ENCODE measurements around the gene EPS15.

Gene EPS15

GRCh38 chr1:51311826-51312225, 207.2 kb downstream of the EPS15 start:
- DNase-seq: no peak

- no peak for DNase-seq
Measured at GRCh38 chr1:51310871-51311613, 208.0 kb downstream of the EPS15 start.

DNA sequence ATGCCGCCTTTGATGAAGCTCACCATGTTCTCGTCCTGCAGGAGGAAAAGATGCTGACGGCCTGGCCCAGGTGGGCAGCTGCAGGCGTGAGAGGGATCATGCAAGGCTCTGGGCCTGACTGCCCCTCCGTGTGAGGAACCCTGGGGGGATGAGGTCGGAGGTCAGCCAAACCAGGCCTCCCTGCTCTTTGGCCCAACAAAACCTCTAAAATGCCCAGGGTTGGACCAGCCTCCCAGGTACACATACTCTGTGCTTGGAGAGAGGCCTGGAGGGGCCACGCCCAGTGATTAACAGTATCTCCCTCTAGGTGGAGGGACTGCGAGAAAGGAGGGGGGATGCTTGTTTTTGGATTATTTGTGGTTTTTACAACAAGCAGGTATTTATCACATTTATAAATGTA, 209.8 kb downstream of the EPS15 start:
- DNase-seq: no peak

DNA sequence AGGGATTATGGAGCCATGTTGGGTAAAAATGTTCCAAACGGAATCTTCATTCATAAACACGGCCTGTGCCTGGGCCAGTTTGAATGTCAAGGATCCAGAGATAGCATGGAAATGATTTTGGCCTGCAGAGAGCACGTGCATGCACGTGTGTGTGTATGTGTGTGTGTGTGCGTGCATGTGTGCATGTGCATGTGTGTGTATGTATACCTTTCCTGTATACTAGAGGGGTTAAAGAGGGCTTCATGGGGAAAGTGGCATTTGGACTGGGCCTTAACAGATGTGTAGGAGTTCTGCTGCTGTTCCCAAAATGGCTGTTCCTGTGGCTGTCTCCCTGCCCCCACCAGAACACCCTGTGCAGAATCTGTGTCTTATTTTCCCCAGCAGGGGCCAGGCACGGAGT, 210.4 kb downstream of the EPS15 start:
- DNase-seq: no peak

GRCh38 chr1:51306950-51307349, 212.1 kb downstream of the EPS15 start:
- no peak for DNase-seq

DNA sequence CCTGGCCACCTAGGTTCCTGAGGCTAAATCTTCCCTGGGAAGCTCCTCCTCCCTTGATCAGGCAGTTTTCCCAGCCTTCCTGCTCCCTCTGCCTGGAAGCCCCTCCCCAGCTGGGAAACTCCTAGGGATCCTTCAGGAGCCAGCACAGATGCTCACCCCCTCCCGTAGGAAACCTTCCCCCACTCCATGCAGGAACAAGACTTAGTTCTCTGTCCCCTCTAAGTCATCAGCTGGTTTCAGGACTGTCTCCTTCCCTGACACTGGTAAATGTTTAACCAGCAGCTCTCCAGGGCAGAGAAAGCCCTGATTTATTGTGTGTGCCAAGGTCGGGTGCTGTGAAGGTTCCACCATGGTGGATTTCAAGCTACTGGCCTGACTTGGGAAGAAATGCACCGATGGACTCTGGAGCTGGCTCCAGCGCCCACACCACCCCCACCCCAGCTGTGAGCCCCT, 213.7 kb downstream of the EPS15 start:
- no peak for DNase-seq

DNA sequence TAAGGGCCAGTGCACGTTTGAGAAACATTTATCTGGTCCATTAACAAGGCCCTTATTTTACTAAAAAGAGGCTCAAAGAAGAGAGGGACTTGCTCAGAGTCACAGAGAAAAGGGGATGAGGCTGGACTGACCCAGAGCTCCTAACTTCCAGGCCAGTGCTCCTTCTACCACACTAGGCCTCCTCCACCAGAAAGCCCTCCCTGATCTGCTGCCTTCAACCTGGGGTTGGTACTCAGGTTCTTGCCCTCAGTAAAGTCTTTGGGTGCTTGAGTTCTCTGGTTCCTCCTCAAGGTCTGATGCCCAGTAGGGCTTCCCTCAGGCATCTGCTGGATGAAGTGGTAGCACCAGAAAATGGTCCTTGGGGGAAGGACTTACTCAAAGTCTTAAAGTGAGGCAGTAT, 214.7 kb downstream of the EPS15 start:
- no peak for DNase-seq
